Keratinocyte (primary cell): ENCODE results near the gene SLC26A2. TPM values are rescaled to one million over a fixed set of nuclear protein-coding genes. Genes with fewer than 3 reads are reported as not detected.

ENCODE experiments used
- DNase-seq: peaks from one replicate; pipeline ENCODE4 v3.0.0-alpha.2; 2011; ENCODE audit warnings: low read depth, missing footprints, low spot score
- FAIRE-seq: peaks from 2 replicates; lab custom pipeline; 2011; peaks lifted over from hg19 to GRCh38; lab: Jason Lieb, UNC
- H2AFZ ChIP-seq: 2 replicates; pipeline ENCODE4 v1.6.0; 2012; ENCODE audit warnings: low read length, control low read depth, inconsistent platforms; ENCODE audit not compliant: control insufficient read depth
- H3K27ac ChIP-seq: 2 replicates; pipeline ENCODE4 v1.5.1; 2011; ENCODE audit warnings: low read length; ENCODE audit not compliant: control insufficient read depth, insufficient read depth
- H3K27me3 ChIP-seq: 3 replicates; pipeline ENCODE4 v1.6.0; 2011; ENCODE audit warnings: low read length; ENCODE audit not compliant: control insufficient read depth, insufficient read depth; ENCODE audit errors: extremely low read depth
- H3K36me3 ChIP-seq, 2 experiments: 2 replicates in 1 of 2; 3 replicates in 1 of 2; pipeline ENCODE4 v1.5.1; 2011; ENCODE audit warnings: low read length in 2 of 2, mild to moderate bottlenecking in 1 of 2; ENCODE audit not compliant: control insufficient read depth in 2 of 2, insufficient read depth in 2 of 2; ENCODE audit errors: extremely low read depth in 1 of 2
- H3K4me1 ChIP-seq: 3 replicates; pipeline ENCODE4 v1.5.1; 2011; ENCODE audit warnings: low read length; ENCODE audit not compliant: control insufficient read depth, insufficient read depth; ENCODE audit errors: extremely low read depth
- H3K4me2 ChIP-seq: 3 replicates; pipeline ENCODE4 v1.6.0; 2011; ENCODE audit warnings: low read depth, low read length; ENCODE audit not compliant: control insufficient read depth, insufficient read depth; ENCODE audit errors: extremely low read depth
- H3K4me3 ChIP-seq, 3 experiments: fragments of 200-600 bp in 1 of 3; sonication (generic) in 1 of 3; 2 replicates in 2 of 3; 3 replicates in 1 of 3; pipeline ENCODE4 v1.5.1; 2011 to 2016; ENCODE audit warnings: low read length in 3 of 3, mild to moderate bottlenecking in 3 of 3, control low read depth in 2 of 3, inconsistent platforms in 1 of 3, low read depth in 1 of 3, mixed read lengths in 1 of 3, mixed run types in 1 of 3, moderate library complexity in 1 of 3; ENCODE audit not compliant: control insufficient read depth in 2 of 3, insufficient read depth in 2 of 3; ENCODE audit errors: extremely low read depth in 1 of 3
- H3K79me2 ChIP-seq: 2 replicates; pipeline ENCODE4 v1.6.0; 2012; ENCODE audit warnings: low read length; ENCODE audit not compliant: control insufficient read depth, insufficient read depth
- H3K9ac ChIP-seq: 3 replicates; pipeline ENCODE4 v1.6.0; 2011; ENCODE audit warnings: low read length; ENCODE audit not compliant: control insufficient read depth, insufficient read depth; ENCODE audit errors: extremely low read depth
- H3K9me1 ChIP-seq: 3 replicates; pipeline ENCODE4 v1.6.0; 2011; ENCODE audit warnings: low read length; ENCODE audit not compliant: control insufficient read depth, insufficient read depth; ENCODE audit errors: extremely low read depth
- H3K9me3 ChIP-seq: 2 replicates; pipeline ENCODE4 v1.5.1; 2012; ENCODE audit warnings: low read depth, low read length; ENCODE audit not compliant: control insufficient read depth
- H4K20me1 ChIP-seq: 3 replicates; pipeline ENCODE4 v1.6.0; 2011; ENCODE audit warnings: low read length; ENCODE audit not compliant: control insufficient read depth, insufficient read depth; ENCODE audit errors: extremely low read depth
- EZH2 ChIP-seq: IDR thresholded peaks from one replicate; pipeline ENCODE4 v1.6.1; 2012; ENCODE audit warnings: inconsistent platforms, mild to moderate bottlenecking, low read length, moderate library complexity
- dilution Hi-C: fragments of 300-500 bp; cut with MboI; formaldehyde crosslinking; loops from one replicate; pipeline ENCODE4 v1.7.0; 2020; ENCODE audit warnings: low sequenced_read_pairs; ENCODE audit not compliant: extremely low pct_ligation_motif_present
- polyA plus RNA-seq, 5 experiments: library from polyadenylated mRNA; depleted of rRNA in 3 of 5; stranded (reverse) in 3 of 5; stranded (forward) in 1 of 5; unstranded in 1 of 5; fragments of >200 nt; gene quantifications; 1 replicate in 1 of 5; 2 replicates in 3 of 5; 3 replicates in 1 of 5; pipeline versions ENCODE4 v1.2.1 to v1.2.3, GENCODE V29; 2011 to 2012; ENCODE audit warnings: missing spikeins in 2 of 5, low read depth in 1 of 5, low replicate concordance in 1 of 5
- TF ChIP-seq, protein P1 (sequence below), 3 experiments: IDR thresholded peaks in 1 of 3; conservative IDR thresholded peaks in 1 of 3; optimal IDR thresholded peaks in 1 of 3; 2 replicates in 2 of 3; 3 replicates in 1 of 3; pipeline versions ENCODE3 to v1.5.1; 2011; ENCODE audit warnings: low read length in 3 of 3, mild to moderate bottlenecking in 3 of 3, moderate library complexity in 2 of 3, control low read depth in 1 of 3, inconsistent platforms in 1 of 3; ENCODE audit not compliant: insufficient read depth in 2 of 3; ENCODE audit errors: extremely low read depth in 1 of 3

Gene SLC26A2
- polyA plus RNA-seq, 1 donor (not counting 4 experiments of a cell fraction or from before 2014, with no cell fraction given): 10.3 TPM

GRCh38 chr5:150020249-150020648, 59.7 kb downstream of the SLC26A2 start:
- H3K27ac ChIP-seq: no peak overlapping the region
- no peak overlapping the region for H2AFZ ChIP-seq
- no peak overlapping the region for H3K4me2 ChIP-seq
- dilution Hi-C loops: no loop called here
- peaks cover 5% of the 10 kb centered on the region for H3K9me3 ChIP-seq
- DNase-seq (no peak), FAIRE-seq (peak; percentile 23)
- no peaks in the 10 kb centered on the region for H3K9me1 ChIP-seq
- TF ChIP-seq, protein P1, sequence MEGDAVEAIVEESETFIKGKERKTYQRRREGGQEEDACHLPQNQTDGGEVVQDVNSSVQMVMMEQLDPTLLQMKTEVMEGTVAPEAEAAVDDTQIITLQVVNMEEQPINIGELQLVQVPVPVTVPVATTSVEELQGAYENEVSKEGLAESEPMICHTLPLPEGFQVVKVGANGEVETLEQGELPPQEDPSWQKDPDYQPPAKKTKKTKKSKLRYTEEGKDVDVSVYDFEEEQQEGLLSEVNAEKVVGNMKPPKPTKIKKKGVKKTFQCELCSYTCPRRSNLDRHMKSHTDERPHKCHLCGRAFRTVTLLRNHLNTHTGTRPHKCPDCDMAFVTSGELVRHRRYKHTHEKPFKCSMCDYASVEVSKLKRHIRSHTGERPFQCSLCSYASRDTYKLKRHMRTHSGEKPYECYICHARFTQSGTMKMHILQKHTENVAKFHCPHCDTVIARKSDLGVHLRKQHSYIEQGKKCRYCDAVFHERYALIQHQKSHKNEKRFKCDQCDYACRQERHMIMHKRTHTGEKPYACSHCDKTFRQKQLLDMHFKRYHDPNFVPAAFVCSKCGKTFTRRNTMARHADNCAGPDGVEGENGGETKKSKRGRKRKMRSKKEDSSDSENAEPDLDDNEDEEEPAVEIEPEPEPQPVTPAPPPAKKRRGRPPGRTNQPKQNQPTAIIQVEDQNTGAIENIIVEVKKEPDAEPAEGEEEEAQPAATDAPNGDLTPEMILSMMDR (optimal IDR thresholded peaks at IDR 0.05 in 1 of 3, IDR thresholded peaks at IDR 0.05 in 1 of 3, conservative IDR thresholded peaks at IDR 0.05 in 1 of 3; ENCODE audit: extremely low read depth in 1 of 3, insufficient read depth in 2 of 3, low read length in 3 of 3): no peak
- TF ChIP-seq EZH2: no peak
- no peaks in the 10 kb centered on the region for H3K27me3 ChIP-seq
- H3K4me3 ChIP-seq: no peak overlapping the region
- H4K20me1 ChIP-seq: no peaks in the 10 kb centered on the region
- H3K36me3 ChIP-seq: peaks cover 29 to 39% of the 10 kb centered on the region in 2 experiments
- H3K9ac ChIP-seq: no peak overlapping the region
- H3K4me1 ChIP-seq: peaks cover 51% of the 10 kb centered on the region
- H3K79me2 ChIP-seq: peaks cover 25% of the 10 kb centered on the region

DNA sequence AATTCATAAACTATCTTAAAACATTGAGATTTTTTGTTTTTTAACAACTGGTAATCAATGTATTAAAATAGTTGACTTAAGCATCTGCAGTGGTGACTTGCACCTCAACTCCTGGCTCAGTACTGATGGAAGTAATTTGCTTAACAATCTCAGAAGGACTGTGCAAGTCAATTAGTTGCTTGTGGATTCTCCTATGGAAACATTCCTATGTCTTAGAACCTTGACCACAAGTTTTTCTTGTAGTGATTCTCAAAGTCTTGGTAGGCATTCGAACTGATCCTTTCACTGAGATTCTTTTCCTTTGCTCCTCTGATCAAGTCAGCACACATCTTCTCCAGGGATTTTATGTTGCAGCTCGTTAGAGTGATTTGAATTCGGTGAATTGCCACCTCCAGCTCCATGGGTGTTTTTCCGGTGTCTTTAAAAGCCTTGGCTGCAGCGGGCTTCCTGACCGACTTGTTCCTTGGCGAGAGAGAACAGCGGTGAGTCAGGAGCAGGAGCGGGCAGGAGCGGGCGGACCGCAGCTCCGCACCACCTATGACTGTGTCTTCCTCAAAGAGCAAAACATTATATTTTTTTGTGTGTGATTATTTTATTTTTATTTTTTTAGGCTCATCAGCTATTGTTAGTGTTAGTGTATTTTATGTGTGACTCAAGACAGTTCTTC, 61.1 kb downstream of the SLC26A2 start:
- Histone ChIP-seq H2AFZ (no peak overlapping the region), H3K4me2 (peak overlapping the region; percentile 84), H3K27ac (peak overlapping the region; percentile 83), H3K36me3 (peaks cover 33 to 40% of the 10 kb centered on the region in 2 experiments), H3K4me3 (peak overlapping the region in 2 of 3 experiments; percentile 15 to 41), H3K9ac (peak overlapping the region; percentile 33), H3K79me2 (peaks cover 22% of the 10 kb centered on the region), H4K20me1 (no peaks in the 10 kb centered on the region), H3K9me3 (no peaks in the 10 kb centered on the region), H3K9me1 (no peaks in the 10 kb centered on the region), H3K27me3 (no peaks in the 10 kb centered on the region), H3K4me1 (peaks cover 51% of the 10 kb centered on the region)
- DNase-seq (peak; percentile 62), FAIRE-seq (peak; percentile 78)
- TF ChIP-seq EZH2: no peak
- TF ChIP-seq, protein P1 (optimal IDR thresholded peaks at IDR 0.05 in 1 of 3, IDR thresholded peaks at IDR 0.05 in 1 of 3, conservative IDR thresholded peaks at IDR 0.05 in 1 of 3; ENCODE audit: extremely low read depth in 1 of 3, insufficient read depth in 2 of 3, low read length in 3 of 3): no peak
- dilution Hi-C loops: no loop called here
